Right lobe of liver (tissue), 4 donors: ENCODE data around the gene EEF1A1.

ENCODE experiments used
- CTCF ChIP-seq, 4 donors: fragments of 200-600 bp in 3 of 4; fragments of 450-650 bp in 1 of 4; IDR thresholded peaks; one replicate each; pipeline versions ENCODE4 v1.5.1 to v1.8.0; 2016 to 2022; ENCODE audit warnings: antibody characterized with exemption in 4 of 4, mild to moderate bottlenecking in 2 of 4
- POLR2A ChIP-seq: fragments of 450-650 bp; IDR thresholded peaks from one replicate; pipeline ENCODE4 v1.6.1; 2017; ENCODE audit warnings: antibody characterized with exemption, mild to moderate bottlenecking
- donor health status: DM: no; HTN: no; CAD: no.
- donor health status: DM: no; HTN: no; CAD: no.
- donor health status: DM: no; HTN: yes; CAD: no.

GRCh38 chr6:73514746-73515110, 6.1 kb downstream of the EEF1A1 start:
- TF ChIP-seq CTCF (IDR thresholded peaks at IDR 0.05) (no peak), POLR2A (no peak)
